ENCODE measurements around the gene RMRP.

The RMRP gene

DNA sequence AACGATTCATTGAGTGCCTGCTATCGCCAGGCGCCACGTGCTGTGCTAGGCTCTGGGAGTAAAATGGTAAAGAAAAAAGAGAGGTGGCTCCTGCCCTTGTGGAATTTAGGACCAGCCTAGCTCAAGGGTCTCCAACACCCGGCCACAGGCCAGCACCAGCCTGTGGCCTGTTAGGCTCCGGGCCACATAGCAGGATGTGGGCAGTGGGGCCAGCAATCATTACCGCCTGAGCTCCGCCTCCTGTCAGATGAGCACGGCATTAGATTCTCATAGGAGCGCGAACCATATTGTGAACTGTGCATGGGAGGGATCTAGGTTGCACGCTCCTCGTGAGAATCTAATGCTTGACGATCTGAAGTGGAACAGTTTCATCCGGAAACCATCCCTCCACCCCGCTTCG, 1.5 kb downstream of the RMRP start:
- TF ChIP-seq TAF1 (IDR thresholded peaks at IDR 0.05; ENCODE audit: borderline replicate concordance, insufficient read depth, low read length) (no peak), REST (IDR thresholded peaks at IDR 0.05; ENCODE audit: insufficient read depth in 1 of 2, low read depth in 2 of 2, low read length in 2 of 2) (no peak), SIN3A (IDR thresholded peaks at IDR 0.05; ENCODE audit: borderline replicate concordance, insufficient read depth, low read length) (no peak), FOXP2 (optimal IDR thresholded peaks at IDR 0.05; ENCODE audit: borderline replicate concordance, extremely low read depth, extremely low read length, insufficient read depth) (no peak), POLR2AphosphoS5 (IDR thresholded peaks at IDR 0.05; ENCODE audit: low read depth, low read length) (no peak)

GRCh38 chr9:35653611-35654010, 4.2 kb downstream of the RMRP start:
- TF ChIP-seq REST (IDR thresholded peaks at IDR 0.05; ENCODE audit: insufficient read depth in 1 of 2, low read depth in 2 of 2, low read length in 2 of 2), result no peak
- TF ChIP-seq TAF1 (IDR thresholded peaks at IDR 0.05; ENCODE audit: borderline replicate concordance, insufficient read depth, low read length), result no peak
- no peak for TF ChIP-seq SIN3A (IDR thresholded peaks at IDR 0.05; ENCODE audit: borderline replicate concordance, insufficient read depth, low read length)
- TF ChIP-seq FOXP2 (optimal IDR thresholded peaks at IDR 0.05; ENCODE audit: borderline replicate concordance, extremely low read depth, extremely low read length, insufficient read depth), result no peak
- TF ChIP-seq POLR2AphosphoS5 (IDR thresholded peaks at IDR 0.05; ENCODE audit: low read depth, low read length), result no peak

DNA sequence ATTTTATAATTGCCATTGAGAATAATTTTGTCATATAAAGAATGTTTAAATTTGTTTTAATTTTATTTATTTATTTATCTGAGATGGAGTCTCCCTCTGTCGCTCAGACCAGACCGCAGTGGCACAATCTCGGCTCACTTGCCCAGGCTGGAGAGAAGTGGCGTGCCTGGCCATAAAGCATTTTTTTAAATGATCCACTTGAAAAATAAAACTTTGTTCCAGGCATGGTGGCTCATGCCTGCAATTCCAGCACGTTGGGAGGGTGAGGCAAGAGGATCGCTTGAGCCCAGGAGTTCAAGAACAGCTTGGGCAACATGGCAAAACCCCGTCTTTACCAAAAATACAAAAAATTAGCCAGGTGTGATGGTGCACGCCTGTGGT, 5.0 kb downstream of the RMRP start:
- TF ChIP-seq TAF1 (IDR thresholded peaks at IDR 0.05; ENCODE audit: borderline replicate concordance, insufficient read depth, low read length), result no peak
- TF ChIP-seq SIN3A (IDR thresholded peaks at IDR 0.05; ENCODE audit: borderline replicate concordance, insufficient read depth, low read length), result no peak
- no peak for TF ChIP-seq REST (IDR thresholded peaks at IDR 0.05; ENCODE audit: insufficient read depth in 1 of 2, low read depth in 2 of 2, low read length in 2 of 2)
- no peak for TF ChIP-seq FOXP2 (optimal IDR thresholded peaks at IDR 0.05; ENCODE audit: borderline replicate concordance, extremely low read depth, extremely low read length, insufficient read depth)
- TF ChIP-seq POLR2AphosphoS5 (IDR thresholded peaks at IDR 0.05; ENCODE audit: low read depth, low read length), result no peak

- TF ChIP-seq TAF1 (IDR thresholded peaks at IDR 0.05; ENCODE audit: borderline replicate concordance, insufficient read depth, low read length) (no peak), SIN3A (IDR thresholded peaks at IDR 0.05; ENCODE audit: borderline replicate concordance, insufficient read depth, low read length) (no peak), FOXP2 (optimal IDR thresholded peaks at IDR 0.05; ENCODE audit: borderline replicate concordance, extremely low read depth, extremely low read length, insufficient read depth) (no peak), POLR2AphosphoS5 (IDR thresholded peaks at IDR 0.05; ENCODE audit: low read depth, low read length) (no peak), REST (IDR thresholded peaks at IDR 0.05; ENCODE audit: insufficient read depth in 1 of 2, low read depth in 2 of 2, low read length in 2 of 2) (no peak)
Observed at GRCh38 chr9:35651956-35652828, 5.6 kb downstream of the RMRP start.

Measured in PFSK-1 (cell line).